C4-2B (cell line): ENCODE measurements around the gene FHIT.

Experiments used
- CTCF ChIP-seq: fragments of 450-650 bp; conservative IDR thresholded peaks from 2 replicates; pipeline ENCODE4 v1.5.1; 2017; ENCODE audit warnings: mild to moderate bottlenecking
- ZFX ChIP-seq: fragments of 450-650 bp; IDR thresholded peaks from 2 replicates; pipeline ENCODE4 v1.6.1; 2017

GRCh38 chr3:61250784-61251173 is 473 bp downstream of the FHIT start:
- TF ChIP-seq CTCF (no peak), ZFX (no peak)
